ENCODE results near the gene FZR1.

- TF ChIP-seq, protein P1, sequence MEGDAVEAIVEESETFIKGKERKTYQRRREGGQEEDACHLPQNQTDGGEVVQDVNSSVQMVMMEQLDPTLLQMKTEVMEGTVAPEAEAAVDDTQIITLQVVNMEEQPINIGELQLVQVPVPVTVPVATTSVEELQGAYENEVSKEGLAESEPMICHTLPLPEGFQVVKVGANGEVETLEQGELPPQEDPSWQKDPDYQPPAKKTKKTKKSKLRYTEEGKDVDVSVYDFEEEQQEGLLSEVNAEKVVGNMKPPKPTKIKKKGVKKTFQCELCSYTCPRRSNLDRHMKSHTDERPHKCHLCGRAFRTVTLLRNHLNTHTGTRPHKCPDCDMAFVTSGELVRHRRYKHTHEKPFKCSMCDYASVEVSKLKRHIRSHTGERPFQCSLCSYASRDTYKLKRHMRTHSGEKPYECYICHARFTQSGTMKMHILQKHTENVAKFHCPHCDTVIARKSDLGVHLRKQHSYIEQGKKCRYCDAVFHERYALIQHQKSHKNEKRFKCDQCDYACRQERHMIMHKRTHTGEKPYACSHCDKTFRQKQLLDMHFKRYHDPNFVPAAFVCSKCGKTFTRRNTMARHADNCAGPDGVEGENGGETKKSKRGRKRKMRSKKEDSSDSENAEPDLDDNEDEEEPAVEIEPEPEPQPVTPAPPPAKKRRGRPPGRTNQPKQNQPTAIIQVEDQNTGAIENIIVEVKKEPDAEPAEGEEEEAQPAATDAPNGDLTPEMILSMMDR (conservative IDR thresholded peaks at IDR 0.05; ENCODE audit: low read length): no peak
- TF ChIP-seq EZH2phosphoT487 (IDR thresholded peaks at IDR 0.05; ENCODE audit: borderline replicate concordance, low read depth, low read length): no peak
Observed at GRCh38 chr19:3577723-3578344, 71.7 kb downstream of the FZR1 start.

Measured in OCI-LY7 (cell line).